ENCODE measurements around the gene CHRNG. TPM values are rescaled to one million over a fixed set of nuclear protein-coding genes. Genes with fewer than 3 reads are reported as not detected.
"Not testable (repeated sequence)": the region's sequence is repeated elsewhere in the genome, so short reads cannot be mapped to it uniquely, and the experiment has no call there.

Gene CHRNG
- total RNA-seq, 1 experiment from 2014 or later: not detected

DNA sequence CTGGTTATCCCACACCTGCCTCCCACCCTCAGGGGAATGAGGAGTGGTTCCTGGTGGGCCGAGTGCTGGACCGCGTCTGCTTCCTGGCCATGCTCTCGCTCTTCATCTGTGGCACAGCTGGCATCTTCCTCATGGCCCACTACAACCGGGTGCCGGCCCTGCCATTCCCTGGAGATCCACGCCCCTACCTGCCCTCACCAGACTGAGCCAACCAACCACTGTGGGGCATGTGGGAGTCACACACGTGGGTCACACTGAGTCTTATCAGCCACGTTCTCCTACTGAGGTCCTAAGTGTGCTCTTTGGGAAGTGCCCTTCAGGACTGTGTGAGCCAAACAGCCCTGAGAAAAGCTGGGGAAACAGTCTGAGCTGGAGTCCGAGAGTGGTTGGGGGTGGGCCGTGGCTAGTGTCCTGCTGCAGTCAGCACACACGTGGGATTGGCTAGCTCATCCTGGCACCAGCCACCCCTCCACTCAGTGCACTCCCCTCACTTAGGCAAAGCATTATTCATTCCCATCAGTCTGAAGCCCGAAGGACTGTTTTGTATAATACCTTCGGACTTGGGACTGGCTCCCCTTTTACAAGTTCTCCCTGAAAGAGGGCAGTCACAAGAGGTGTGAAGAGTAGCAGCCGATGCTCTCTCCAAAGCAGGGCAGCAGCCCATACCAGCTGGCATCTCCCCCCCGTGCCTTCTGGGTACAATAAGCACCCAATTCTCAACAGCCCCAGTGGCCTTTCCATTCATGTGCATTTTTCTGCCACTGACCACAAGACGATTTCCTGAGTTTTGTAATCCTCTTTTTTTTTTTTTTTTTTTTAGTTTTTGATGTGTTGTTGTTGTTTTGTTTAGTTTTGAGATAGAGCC, 6.3 kb downstream of the CHRNG start:
- no peak for DNase-seq (ENCODE audit: low spot score)

DNA sequence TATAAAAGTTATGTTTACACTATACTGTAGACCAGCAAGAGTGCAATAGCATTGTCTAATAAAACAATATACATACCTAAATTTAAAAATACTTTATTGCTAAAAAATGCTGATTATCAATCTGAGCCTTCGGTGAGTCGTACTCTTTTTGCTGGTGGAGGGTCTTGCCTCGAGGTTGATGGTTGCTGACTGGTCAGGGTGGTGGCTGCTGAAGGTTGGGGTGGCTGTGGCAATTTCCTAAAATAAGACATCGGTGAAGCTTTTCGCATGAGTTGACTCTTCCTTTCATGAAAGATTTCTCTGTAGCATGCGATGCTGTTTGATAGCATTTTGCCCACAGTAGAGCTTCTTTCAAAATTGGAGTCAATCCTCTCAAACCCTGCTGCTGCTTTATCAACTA, 8.5 kb downstream of the CHRNG start:
- DNase-seq (ENCODE audit: low spot score): no peak

DNA sequence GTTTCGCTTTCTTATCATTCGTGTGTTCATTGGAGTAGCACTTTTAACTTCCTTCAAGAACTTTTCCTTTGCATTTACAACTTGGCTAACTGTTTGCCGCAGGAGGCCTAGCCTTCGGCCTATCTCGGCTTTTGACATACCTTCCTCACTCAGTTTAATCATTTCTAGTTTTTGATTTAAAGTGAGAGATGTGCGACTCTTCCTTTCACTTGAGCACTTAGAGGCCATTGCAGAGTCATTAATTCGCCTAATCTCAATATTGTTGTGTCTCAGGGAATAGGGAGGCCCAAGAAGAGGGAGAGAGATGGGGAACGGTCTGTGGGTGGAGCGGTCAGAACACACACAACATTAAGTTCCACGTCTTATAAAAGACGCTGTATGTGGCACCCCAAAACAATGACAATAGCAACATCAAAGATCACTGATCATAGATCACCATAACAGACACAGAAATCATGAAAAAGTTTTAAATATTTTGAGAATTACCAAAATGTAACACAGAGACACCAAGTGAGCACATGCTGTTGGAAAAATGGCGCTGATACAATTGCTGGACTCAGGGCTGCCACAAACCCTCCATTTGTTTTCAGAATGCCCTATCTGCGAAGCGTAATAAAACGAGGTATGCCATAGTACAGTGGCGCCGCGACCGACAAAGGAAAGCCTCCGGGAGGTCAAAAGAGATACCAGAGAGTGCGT, 10.3 kb downstream of the CHRNG start:
- DNase-seq (ENCODE audit: low spot score): no peak

DNA sequence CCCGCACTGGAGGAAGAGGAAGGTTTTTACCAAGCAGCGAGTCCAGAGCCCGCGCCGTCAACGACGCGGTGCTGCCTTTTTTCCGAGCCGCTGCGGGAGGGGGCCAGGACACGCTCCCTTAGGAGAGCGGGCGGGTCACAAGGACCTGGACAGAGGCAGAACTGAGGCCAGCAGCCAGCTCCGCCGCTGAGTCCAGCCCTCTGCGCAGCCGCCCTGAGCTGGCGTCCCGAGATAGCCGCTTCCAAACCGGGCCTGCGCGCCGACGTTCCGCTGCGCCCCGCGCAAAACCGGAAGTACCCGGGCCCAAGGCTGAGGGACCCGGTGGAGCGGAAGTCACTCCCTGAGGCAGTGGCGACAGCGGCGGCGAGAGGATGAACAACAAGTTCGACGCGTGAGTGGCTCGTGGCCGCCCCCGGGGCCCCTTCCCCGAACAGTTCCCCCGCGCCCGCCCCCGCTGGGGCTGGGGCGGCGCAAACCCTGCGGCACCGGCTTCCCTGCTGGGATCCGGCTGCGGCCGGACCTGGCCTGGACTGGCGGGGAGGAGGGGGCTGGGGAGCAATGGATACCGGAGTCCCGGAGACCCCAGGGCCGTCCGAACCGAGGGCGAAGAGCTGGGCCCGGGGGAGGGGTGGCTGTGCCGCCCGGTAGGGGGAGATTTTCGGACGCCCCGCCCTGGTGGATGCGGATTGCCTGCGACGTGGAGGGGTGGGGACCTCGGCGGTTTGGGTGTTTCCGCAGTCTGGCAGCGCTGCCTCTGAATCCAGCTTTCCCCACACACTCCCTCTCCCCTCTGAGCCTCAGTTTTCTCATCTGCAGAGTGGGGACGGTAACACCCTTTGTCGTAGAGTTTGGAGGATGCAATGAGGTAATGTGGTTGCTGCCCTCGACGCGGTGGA, 11.1 kb downstream of the CHRNG start, which contains the start of the genes EIF4E2 and TIGD1:
Gene EIF4E2, plus strand, starts transcription at position 336 of the 896 bp plus-strand sequence. Its CDS starts 36 bp downstream, at position 372.
Gene TIGD1, minus strand, starts transcription at position 204 of the 896 bp plus-strand sequence. CDS start 675 bp downstream, outside the sequence.
- peak; percentile 93 for DNase-seq (ENCODE audit: low spot score)

DNA sequence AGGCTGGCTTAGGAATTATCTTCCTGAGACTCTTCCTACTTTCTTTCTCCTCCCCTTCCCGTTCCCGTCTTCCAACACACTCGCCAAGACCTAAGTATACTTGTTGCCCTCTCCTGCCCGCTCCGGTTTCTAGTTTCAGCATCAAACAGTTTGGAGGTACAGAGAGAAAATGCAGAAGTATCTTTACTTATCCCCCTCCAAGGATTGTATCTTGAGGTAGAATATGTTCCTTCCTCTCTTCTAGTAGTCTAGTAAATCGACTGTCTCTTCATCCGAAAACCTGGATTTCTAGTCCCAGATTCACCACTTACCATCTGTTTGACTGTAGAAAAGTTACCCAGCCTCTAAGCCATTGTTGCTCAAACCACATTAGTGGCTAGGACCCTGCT, 11.8 kb downstream of the CHRNG start:
- DNase-seq (ENCODE audit: low spot score): no peak

DNA sequence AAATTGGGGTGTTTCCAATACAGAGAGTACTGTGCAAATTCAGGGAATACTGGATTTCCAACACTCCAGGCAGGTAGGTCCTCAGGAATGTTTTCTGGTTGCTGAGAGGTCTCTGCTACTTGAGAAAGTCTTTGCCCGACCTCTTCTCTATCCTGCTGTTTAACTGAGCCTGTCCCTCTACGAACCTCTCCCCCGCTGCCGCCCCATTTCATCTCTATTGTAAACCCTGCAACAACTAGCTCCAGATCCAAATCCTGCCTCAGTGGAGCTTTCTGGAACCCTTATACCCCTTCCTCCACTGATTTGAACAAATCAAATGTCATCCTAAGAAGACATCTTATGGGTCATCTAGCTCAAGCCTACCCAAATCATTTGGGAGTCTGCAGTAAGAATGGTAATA, 12.3 kb downstream of the CHRNG start:
- no peak for DNase-seq (ENCODE audit: low spot score)

DNA sequence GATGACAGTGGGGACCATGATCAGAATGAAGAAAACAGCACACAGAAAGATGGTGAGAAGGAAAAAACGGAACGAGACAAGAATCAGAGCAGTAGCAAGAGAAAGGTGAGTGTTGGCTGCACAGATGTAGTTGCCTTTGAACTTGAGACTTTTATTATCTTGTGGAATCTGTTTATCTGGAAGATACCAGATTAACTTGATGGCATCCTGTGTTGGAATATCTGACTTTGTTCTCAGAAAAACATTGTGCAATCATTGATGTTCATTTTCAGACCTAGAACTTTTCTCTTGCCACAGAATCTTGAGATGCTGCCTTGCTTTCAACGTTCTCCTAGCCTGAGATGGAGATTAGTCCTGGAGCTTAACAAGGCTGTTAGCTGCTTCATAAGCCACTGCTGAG, 16.9 kb downstream of the CHRNG start:
- DNase-seq (ENCODE audit: low spot score): no peak

DNA sequence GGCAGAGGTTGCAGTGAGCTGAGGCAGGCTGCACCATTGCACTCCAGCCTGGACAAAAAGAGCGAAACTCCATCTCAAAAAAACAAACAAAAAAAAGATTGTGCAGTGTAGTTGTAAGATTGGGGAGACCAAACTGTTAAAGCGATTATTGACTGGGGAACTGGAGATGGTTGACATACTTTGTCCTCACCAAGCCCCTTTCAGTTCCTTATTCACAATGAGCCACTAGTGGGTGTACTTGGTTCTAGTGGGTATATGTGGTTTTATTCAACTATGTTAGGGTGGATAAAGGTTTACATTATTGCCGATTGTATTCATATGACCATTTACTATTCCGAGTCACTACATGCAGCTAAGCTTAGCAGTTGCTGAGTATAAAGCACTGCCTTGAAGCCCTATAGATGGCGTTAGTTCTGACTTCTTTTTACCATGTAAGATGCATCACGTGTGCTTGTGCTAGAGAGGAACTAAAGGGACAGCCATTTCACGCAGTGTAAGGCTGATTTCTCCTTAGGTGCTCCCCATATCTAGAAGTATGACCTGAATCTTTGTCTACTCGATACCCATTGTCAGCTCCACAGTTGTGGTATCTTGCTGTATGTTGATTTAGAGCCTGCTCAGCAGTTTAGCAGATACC, 23.1 kb downstream of the CHRNG start:
- no peak for DNase-seq (ENCODE audit: low spot score)

DNA sequence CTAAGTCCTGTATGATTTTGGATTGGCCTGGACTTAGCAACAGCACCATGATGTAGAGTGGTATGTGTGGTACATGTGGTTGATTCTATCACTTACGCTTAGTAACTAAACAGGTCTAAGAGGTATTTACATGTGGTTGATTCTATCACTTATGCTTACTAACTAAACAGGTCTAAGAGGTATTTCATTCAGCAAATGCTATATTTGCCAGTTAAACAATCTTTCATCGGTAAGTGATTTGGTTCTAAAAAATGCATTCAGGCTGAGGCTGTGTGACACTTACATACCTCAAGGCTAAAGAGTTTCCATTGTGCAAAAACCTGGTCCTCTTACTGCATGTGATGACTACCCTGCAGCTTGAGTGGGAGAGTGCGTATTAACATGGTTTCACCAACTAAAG, 24.1 kb downstream of the CHRNG start:
- DNase-seq (ENCODE audit: low spot score): no peak

DNA sequence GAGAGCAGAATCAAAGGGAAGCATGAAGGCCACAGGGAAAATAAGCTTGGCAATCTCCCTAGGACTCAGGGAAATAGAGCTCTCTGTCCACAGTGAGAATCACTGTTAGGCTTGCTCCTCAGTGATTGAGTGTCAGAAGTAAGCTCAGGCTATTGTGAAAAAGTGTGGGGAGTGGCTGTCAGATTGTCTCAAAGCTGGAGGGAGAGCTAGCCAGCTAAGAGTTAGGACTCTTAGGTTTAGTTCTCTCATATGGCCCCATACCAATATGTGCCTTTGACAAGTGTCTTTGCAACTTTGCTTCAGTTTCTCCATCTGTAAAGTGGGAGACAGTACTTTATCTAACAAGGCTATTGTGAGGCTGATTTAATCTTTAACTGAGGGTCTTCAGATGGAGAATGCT, 28.2 kb downstream of the CHRNG start:
- DNase-seq (ENCODE audit: low spot score): no peak

DNA sequence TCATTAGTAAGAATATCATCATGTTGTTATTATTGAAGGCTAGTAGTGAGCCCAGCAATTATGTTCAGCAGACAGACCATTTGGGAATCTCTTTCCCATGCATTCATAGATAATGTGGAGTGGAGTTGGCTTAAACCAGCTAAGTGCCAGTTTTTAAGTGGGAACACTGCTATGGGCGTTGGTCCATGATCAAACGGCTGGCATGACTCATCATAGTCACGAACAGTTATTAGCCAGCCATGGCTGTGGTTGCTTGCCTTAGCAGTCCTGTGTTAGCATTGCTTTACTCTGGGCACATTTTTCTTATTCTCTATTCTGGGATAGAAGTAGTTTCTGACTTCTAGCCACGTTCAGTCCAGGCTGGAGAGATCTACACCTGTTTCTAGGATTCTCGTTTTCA, 28.7 kb downstream of the CHRNG start:
- DNase-seq (ENCODE audit: low spot score): peak; percentile 80

DNA sequence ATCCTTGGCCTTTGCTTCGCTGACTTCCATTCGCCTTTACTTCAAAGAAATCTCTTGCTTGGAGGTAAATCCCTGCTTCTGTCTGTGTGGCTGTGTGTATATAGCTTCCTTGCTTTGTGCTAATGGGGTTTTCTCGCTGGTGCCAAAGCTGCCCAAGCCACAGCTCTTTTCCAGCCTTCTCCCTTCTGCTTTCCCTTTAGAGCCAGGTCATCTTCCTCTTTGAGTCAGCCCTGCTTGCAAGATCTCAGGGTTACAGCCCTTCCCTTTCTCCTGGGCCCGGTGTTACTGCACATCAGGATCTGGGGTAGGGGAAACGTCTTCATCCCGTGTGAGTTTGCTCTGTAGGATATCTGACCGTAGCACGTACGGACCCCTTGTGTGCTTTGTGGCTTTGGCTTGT, 30.0 kb downstream of the CHRNG start:
- no peak for DNase-seq (ENCODE audit: low spot score)

DNA sequence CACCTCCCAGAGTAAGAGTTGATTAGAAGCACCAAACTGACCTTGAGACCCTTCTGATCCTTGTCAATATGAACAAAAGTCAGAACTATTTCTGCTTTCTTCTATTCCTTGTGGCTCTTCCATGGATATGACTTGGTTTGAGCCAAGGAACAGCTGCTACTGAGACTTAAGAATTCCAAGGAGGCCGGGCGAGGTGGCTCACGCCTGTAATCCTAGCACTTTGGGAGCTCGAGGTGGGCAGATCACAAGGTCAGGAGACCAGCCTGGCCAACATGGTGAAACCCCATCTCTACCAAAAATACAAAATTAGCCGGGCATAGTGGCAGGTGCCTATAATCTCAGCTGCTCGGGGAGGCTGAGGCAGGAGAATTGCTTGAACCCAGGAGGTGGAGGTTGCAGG, 31.0 kb downstream of the CHRNG start:
- DNase-seq (ENCODE audit: low spot score): not testable (repeated sequence)

DNA sequence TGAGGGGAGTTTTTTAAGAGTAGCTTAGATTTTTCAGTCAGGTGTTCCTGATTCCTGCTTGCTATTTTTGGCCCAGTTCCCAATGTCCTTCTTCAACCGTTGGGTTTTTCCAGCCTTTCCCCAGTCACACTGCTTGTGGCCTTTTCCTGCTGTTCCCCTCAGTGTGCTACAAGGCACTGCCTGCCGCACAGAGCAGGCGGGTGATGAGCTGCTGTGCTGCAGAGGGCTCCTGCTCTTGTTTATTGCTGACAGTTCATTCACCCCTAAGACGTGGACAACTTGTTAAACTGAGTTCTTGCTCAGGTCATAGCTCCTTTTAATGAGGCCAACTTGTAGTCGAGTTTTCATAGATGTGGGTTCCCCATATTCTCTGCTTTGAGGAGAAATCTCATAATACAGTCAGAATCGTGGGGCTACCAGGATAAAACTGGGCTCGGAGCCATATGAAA, 31.6 kb downstream of the CHRNG start:
- no peak for DNase-seq (ENCODE audit: low spot score)

DNA sequence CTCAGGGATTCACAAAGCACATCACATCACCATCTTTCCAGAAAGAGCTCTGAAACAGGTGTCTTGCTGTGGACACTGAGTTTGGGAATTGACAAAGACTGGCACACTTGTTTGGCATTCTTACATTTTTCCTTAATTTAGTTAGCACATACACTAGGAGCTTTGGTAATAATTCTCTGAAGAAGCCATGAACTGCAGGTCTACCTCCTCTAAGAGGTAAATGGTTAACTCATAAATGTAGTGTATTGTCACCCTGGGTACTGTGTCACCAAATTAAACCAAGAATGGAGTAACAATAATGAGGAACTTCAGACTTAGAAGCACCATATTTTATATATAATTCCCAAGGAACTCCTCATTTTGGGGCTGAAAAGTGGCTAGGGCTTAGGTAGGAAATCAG, 33.5 kb downstream of the CHRNG start:
- DNase-seq (ENCODE audit: low spot score): no peak

DNA sequence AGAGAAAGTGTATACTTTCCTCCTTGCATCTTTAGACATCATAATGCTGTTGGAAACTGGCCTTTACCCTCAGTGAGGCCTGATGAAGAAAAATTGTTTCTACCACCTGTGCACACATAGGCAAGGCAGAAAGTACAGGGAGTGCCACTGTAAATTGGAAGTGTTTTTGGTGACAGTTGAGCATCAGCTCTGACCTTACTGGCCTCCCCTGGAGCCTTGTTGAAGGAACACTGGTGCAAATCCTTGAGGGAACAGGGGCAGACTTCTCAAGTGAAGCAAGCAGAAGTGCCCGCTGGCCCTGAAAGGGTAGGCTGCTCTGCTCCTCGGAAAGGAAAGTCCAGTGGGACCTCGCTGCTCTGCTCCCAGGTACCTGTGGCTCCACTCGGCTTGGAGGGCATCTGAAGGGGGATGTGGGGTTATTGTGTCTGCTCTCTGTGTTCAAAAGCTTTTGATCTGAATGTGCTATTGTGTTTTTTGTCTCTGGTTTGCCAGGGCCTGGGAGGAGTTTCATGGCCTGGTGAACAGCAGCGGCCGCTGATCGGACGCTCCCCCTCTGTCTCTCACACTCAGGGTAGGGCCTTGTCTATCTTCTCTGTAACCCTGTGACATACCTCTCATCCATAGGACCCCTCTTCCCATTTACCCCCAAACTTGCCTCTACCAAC, 34.4 kb downstream of the CHRNG start:
- DNase-seq (ENCODE audit: low spot score): no peak

DNA sequence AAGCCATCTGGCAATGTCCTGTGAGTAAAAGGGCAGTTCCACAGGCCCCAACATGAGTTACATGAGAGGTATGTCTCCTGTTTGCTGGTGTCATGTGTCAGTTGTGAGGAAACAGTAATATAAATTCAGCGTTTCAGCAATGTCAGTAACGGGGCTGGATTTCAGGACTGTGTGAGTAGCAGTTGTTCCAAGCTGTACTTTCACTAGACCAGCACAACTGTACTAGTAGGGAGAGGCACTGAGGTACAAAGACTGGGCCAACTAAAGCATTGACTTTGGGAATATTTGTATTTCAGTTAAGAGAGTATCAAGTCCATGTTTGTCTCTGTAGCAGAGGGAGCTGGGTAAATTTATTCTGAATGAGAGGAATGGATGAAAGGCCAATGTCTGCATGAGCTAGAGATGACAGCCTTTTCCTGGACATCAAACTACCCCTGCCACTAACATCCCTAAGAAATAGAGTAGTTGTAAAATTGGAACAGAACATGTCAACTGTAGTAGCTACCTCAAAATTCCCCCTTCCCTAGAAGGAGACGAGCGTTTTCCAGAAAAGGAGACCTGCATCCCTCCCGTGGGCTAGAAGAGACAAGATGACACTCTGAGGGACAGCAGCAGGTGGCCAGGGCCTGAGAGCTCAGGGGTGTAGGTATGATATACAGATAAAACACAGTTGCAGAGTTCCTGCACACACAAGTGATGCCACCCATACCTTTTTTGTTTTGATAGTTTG, 35.3 kb downstream of the CHRNG start:
- no peak for DNase-seq (ENCODE audit: low spot score)

DNA sequence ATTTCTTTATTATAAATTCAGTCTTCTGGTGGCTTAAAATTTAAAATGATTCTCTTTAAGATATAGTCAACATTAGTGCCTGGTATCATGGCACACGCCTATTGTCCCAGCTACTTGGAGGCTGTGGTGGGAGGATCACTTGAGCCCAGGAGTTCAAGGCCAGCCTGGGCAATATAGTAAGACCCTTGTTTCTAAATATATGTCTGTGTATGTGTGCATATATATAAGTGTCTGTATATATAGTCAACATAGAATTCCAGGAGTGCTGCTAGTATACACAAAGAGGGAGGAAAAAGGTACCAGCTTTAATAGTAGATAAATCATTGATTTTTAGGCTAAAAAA, 35.9 kb downstream of the CHRNG start:
- DNase-seq (ENCODE audit: low spot score): no peak

DNA sequence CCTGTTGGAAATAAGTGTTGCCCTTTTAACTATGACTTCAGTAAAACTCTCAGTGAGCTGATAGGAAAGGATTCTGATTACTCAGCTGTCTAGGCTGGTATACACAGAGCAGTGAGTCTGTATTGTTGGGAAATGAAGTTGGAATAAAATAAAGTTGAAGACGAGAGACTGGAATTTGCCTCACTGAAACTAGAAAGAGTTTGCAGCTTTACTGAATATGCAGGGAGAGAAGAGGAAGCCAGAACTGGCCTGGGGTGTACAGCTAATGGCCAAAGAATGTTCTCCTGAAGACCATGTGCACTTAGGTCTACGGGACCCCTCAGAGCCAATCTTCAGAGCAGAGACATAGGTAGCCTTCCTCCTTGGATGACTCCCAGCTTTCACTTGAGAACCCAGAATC, 37.5 kb downstream of the CHRNG start:
- DNase-seq (ENCODE audit: low spot score): no peak

DNA sequence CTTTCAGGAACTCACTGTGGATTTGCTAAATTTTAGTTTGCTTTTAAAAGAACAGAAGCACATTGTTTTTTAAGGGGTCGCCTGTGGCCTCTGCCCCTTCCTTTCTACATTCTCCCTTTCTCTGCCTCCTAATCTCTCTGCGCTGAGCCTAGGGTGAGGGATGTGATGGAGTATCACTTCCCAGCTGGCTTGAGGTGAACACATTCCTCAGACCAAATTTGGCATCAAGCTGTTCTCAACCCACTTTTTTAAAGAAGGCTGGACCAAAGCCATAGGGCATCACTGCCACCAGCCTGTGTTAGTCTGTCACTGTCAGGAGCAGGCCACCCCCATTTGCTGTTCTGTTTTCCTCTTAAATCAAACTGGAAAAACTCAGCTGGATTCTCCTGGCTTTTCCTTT, 38.3 kb downstream of the CHRNG start:
- DNase-seq (ENCODE audit: low spot score): no peak
